Peyer's patch (tissue), 4 donors: ENCODE data around the gene CYP39A1. TPM values are rescaled to one million over a fixed set of nuclear protein-coding genes. Genes with fewer than 3 reads are reported as not detected.
"Not testable (repeated sequence)": the region's sequence is repeated elsewhere in the genome, so short reads cannot be mapped to it uniquely, and the experiment has no call there.

Experiments used
- DNase-seq, 3 donors: peaks; one replicate each; pipeline ENCODE4 v3.0.0-alpha.2; 2017 to 2019
- H3K27ac ChIP-seq, 4 donors: fragments of 200-600 bp; sonication (generic); one replicate each; pipeline ENCODE4 v1.5.1; 2016 to 2019
- H3K27me3 ChIP-seq, 2 donors: fragments of 200-600 bp; sonication (generic); one replicate each; pipeline ENCODE4 v1.5.1; 2019
- H3K36me3 ChIP-seq, 3 donors: fragments of 200-600 bp; sonication (generic); one replicate each; pipeline ENCODE4 v1.5.1; 2016 to 2019
- H3K4me1 ChIP-seq, 4 donors: fragments of 200-600 bp; sonication (generic); one replicate each; pipeline ENCODE4 v1.5.1; 2016 to 2019
- H3K4me3 ChIP-seq, 4 donors: fragments of 200-600 bp; sonication (generic); 1 replicate in 3 of 4; 2 replicates in 1 of 4; pipeline ENCODE4 v1.5.1; 2016 to 2019; ENCODE audit warnings: mild to moderate bottlenecking in 1 of 4
- H3K9me3 ChIP-seq, 4 donors: fragments of 200-600 bp; sonication (generic); one replicate each; pipeline ENCODE4 v1.5.1; 2016 to 2019; ENCODE audit warnings: mild to moderate bottlenecking in 1 of 4
- CTCF ChIP-seq, 6 experiments: fragments of 450-650 bp in 4 of 6; fragments of 200-600 bp in 2 of 6; sonication (generic) in 1 of 6; IDR thresholded peaks; one replicate each; pipeline ENCODE4 v1.5.1; 2017 to 2019; ENCODE audit warnings: antibody characterized with exemption in 6 of 6, mild to moderate bottlenecking in 3 of 6, moderate library complexity in 1 of 6
- POLR2A ChIP-seq, 2 donors: fragments of 450-650 bp; IDR thresholded peaks; one replicate each; pipeline ENCODE4 v1.5.1; 2017; ENCODE audit warnings: antibody characterized with exemption in 2 of 2, mild to moderate bottlenecking in 2 of 2, moderate library complexity in 2 of 2
- total RNA-seq, 4 donors: library from RNA; depleted of rRNA; stranded (reverse); fragments of >200 nt; gene quantifications; one replicate each; pipeline ENCODE4 v1.1.0, GENCODE V29; 2016

The CYP39A1 gene
- total RNA-seq, 4 donors from 2014 or later, result 1.2 to 8.3 (median 3.4) TPM

GRCh38 chr6:46653439-46654195 lies 999 bp upstream of the CYP39A1 start:
- Histone ChIP-seq H3K27ac (peak overlapping the region in 3 of 4 donors; percentile 43 to 79 (median 53)), H3K27me3 (no peaks in the 10 kb centered on the region)

GRCh38 chr6:46652232-46652602 lies 401 bp downstream of the CYP39A1 start:
- Histone ChIP-seq H3K4me1 (peaks cover 0 to 12% (median 0%) of the 10 kb centered on the region in 4 donors), H3K27ac (peak overlapping the region; percentile 8 to 79 (median 42)), H3K9me3 (no peaks in the 10 kb centered on the region), H3K27me3 (no peaks in the 10 kb centered on the region), H3K36me3 (no peaks in the 10 kb centered on the region), H3K4me3 (peak overlapping the region; percentile 53 to 84 (median 66))
- no peak for TF ChIP-seq POLR2A (IDR thresholded peaks at IDR 0.05)
- TF ChIP-seq CTCF (IDR thresholded peaks at IDR 0.05), result no peak
- no peak for DNase-seq

More at GRCh38 chr6:46653439-46654195, 999 bp upstream of the CYP39A1 start:
- peaks cover 0 to 12% (median 0%) of the 10 kb centered on the region in 4 donors for H3K4me1 ChIP-seq
- no peaks in the 10 kb centered on the region for H3K36me3 ChIP-seq
- H3K9me3 ChIP-seq, result no peaks in the 10 kb centered on the region
- no peak for DNase-seq
- TF ChIP-seq CTCF (IDR thresholded peaks at IDR 0.05), result no peak
- no peak for TF ChIP-seq POLR2A (IDR thresholded peaks at IDR 0.05)
- peak overlapping the region; percentile 53 to 84 (median 66) for H3K4me3 ChIP-seq

GRCh38 chr6:46651816-46652215 lies 802 bp downstream of the CYP39A1 start:
- peaks cover 0 to 12% (median 0%) of the 10 kb centered on the region in 4 donors for H3K4me1 ChIP-seq
- H3K4me3 ChIP-seq, result peak overlapping the region in 3 of 4 donors; percentile 63 to 84 (median 70)
- H3K27me3 ChIP-seq, result no peaks in the 10 kb centered on the region
- H3K27ac ChIP-seq, result peak overlapping the region in 1 of 4 donors; percentile 8
- no peaks in the 10 kb centered on the region for H3K9me3 ChIP-seq
- TF ChIP-seq POLR2A (IDR thresholded peaks at IDR 0.05) (no peak), CTCF (IDR thresholded peaks at IDR 0.05) (no peak)
- DNase-seq, result no peak
- H3K36me3 ChIP-seq, result no peaks in the 10 kb centered on the region

GRCh38 chr6:46651006-46651405 lies 1.6 kb downstream of the CYP39A1 start:
- Histone ChIP-seq H3K4me3 (peak overlapping the region in 1 of 4 donors; percentile 70), H3K9me3 (no peaks in the 10 kb centered on the region), H3K4me1 (peaks cover 0 to 12% (median 0%) of the 10 kb centered on the region in 4 donors), H3K36me3 (no peaks in the 10 kb centered on the region), H3K27me3 (no peaks in the 10 kb centered on the region), H3K27ac (no peak overlapping the region)
- DNase-seq, result no peak
- no peak for TF ChIP-seq POLR2A (IDR thresholded peaks at IDR 0.05)
- no peak for TF ChIP-seq CTCF (IDR thresholded peaks at IDR 0.05)

- TF ChIP-seq CTCF (IDR thresholded peaks at IDR 0.05), result no peak
- no peak for TF ChIP-seq POLR2A (IDR thresholded peaks at IDR 0.05)
- DNase-seq, result no peak
- Histone ChIP-seq H3K4me3 (no peak overlapping the region), H3K4me1 (peaks cover 0 to 8% (median 0%) of the 10 kb centered on the region in 4 donors), H3K9me3 (no peaks in the 10 kb centered on the region), H3K36me3 (no peaks in the 10 kb centered on the region), H3K27me3 (no peaks in the 10 kb centered on the region), H3K27ac (no peak overlapping the region)
Measured at GRCh38 chr6:46648869-46649492, 3.6 kb downstream of the CYP39A1 start.

GRCh38 chr6:46648108-46648507 lies 4.5 kb downstream of the CYP39A1 start:
- not testable (repeated sequence) for H3K9me3 ChIP-seq, H3K27me3 ChIP-seq, H3K4me3 ChIP-seq, H3K4me1 ChIP-seq, H3K27ac ChIP-seq, DNase-seq, H3K36me3 ChIP-seq
